Cardiac muscle cell (in vitro differentiated cells and primary cell): Measurements from ENCODE around the gene GRB10. TPM values are rescaled to one million over a fixed set of nuclear protein-coding genes. Genes with fewer than 3 reads are reported as not detected.

Source experiments
- DNase-seq, 2 donors: peaks; one replicate each; pipeline versions ENCODE4 v3.0.0 to v3.0.0-alpha.2; 2010 to 2017; ENCODE audit warnings: low read depth in 1 of 2, low spot score in 1 of 2
- H3K27ac ChIP-seq: fragments of 200-600 bp; sonication (generic); 2 replicates; pipeline ENCODE4 v1.5.1; 2016
- H3K27me3 ChIP-seq: fragments of 200-600 bp; sonication (generic); 2 replicates; pipeline ENCODE4 v1.6.0; 2016; ENCODE audit warnings: control low read depth
- H3K36me3 ChIP-seq: fragments of 200-600 bp; sonication (generic); 2 replicates; pipeline ENCODE4 v1.5.1; 2016; ENCODE audit warnings: control low read depth
- H3K4me1 ChIP-seq: fragments of 200-600 bp; sonication (generic); 2 replicates; pipeline ENCODE4 v1.8.1; 2017; ENCODE audit warnings: low read depth, mild to moderate bottlenecking, mixed run types
- H3K4me3 ChIP-seq: fragments of 200-600 bp; sonication (generic); 2 replicates; pipeline ENCODE4 v1.5.1; 2016; ENCODE audit warnings: mild to moderate bottlenecking
- H3K9me3 ChIP-seq: fragments of 200-600 bp; sonication (generic); 2 replicates; pipeline ENCODE4 v1.5.1; 2017; ENCODE audit warnings: low read depth, mild to moderate bottlenecking, control low read depth
- polyA plus RNA-seq: library from polyadenylated mRNA; unstranded; fragments of >200 nt; fragmentation: Nextera tagmentation; extraction: Ambion mirVana; gene quantifications from 2 replicates; pipeline ENCODE4 v1.2.1, GENCODE V29; 2016
- total RNA-seq: library from RNA; depleted of rRNA; stranded (reverse); fragments of >200 nt; gene quantifications from 2 replicates; pipeline ENCODE4 v1.2.3, GENCODE V29; 2016
- TF ChIP-seq, protein P1 (sequence below): IDR thresholded peaks from 2 replicates; pipeline ENCODE4 v1.5.1; 2012; ENCODE audit warnings: low read depth, mild to moderate bottlenecking, low read length

GRB10 gene
- total and polyA plus RNA-seq, 2 experiments from 2014 or later, result 9.9 to 25.3 TPM

DNA sequence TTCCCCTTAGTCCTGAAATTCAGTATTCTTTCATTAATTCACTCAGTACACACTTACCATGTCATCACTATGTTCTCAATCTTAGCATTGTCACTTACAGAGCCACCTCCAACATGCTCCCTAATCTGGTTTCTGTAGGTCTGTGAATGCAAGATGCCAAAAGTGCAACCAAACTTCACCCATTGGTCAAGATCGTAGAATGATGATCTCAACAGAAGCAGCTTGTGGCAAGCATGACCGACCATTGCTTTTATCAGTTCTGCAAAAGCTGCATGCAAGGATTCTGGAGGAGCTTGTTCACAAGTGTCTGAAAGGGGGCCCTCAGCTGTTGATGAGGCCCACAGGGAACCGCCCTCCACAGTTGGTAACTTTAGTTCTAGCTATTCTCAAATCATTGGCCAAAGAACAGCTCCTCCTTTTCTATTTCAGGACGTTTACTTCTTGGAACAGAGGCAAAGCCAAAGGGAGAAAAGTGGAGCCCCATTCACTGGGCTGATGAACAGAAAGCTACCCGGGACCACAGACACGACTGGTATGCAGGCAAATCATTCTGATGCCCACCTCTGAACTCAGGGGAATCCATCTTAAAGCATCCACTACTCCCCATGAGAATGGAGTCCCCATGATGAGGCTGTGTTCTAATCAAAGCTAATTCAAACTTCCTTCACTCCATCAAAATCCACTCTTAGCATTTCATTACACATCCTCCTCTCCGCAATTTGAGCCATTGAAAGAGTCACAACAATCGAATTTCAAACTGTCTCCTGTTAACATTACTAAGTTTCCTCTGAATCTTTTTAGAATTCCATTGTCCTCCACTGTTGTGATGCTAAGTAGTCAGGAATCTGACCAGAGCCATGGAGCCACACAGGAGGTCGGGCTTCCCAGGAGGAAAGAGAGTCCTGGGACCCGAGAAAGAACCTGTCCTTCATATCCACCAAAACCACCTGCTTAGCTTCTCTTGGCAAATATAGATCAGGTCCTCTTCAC, 13.9 kb downstream of the GRB10 start:
- Histone ChIP-seq H3K27ac (no peak overlapping the region), H3K4me1 (no peaks in the 10 kb centered on the region), H3K4me3 (no peak overlapping the region), H3K36me3 (no peaks in the 10 kb centered on the region), H3K9me3 (no peaks in the 10 kb centered on the region), H3K27me3 (no peaks in the 10 kb centered on the region)
- TF ChIP-seq, protein P1, sequence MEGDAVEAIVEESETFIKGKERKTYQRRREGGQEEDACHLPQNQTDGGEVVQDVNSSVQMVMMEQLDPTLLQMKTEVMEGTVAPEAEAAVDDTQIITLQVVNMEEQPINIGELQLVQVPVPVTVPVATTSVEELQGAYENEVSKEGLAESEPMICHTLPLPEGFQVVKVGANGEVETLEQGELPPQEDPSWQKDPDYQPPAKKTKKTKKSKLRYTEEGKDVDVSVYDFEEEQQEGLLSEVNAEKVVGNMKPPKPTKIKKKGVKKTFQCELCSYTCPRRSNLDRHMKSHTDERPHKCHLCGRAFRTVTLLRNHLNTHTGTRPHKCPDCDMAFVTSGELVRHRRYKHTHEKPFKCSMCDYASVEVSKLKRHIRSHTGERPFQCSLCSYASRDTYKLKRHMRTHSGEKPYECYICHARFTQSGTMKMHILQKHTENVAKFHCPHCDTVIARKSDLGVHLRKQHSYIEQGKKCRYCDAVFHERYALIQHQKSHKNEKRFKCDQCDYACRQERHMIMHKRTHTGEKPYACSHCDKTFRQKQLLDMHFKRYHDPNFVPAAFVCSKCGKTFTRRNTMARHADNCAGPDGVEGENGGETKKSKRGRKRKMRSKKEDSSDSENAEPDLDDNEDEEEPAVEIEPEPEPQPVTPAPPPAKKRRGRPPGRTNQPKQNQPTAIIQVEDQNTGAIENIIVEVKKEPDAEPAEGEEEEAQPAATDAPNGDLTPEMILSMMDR, result no peak
- no peak for DNase-seq

DNA sequence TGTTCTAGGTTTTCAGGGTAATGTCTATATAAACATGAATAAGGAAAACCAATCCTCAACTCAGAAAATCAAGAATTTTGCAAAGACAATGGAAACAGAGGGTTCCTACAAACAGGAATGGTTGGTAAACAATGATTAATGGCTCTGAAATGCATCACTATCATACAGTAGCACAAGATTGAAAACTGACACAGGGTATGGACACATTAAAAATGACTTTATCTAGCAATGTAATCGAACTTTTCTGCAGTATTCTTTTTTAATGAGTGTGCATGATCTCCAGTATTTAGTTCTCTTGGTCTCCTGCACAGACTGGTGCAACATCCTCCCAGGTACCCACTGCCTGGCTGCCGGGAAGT, 15.9 kb downstream of the GRB10 start:
- H3K9me3 ChIP-seq, result no peaks in the 10 kb centered on the region
- DNase-seq, result no peak
- H3K4me1 ChIP-seq, result no peaks in the 10 kb centered on the region
- no peaks in the 10 kb centered on the region for H3K36me3 ChIP-seq
- H3K4me3 ChIP-seq, result no peak overlapping the region
- H3K27me3 ChIP-seq, result no peaks in the 10 kb centered on the region
- TF ChIP-seq, protein P1, result no peak
- no peak overlapping the region for H3K27ac ChIP-seq

DNA sequence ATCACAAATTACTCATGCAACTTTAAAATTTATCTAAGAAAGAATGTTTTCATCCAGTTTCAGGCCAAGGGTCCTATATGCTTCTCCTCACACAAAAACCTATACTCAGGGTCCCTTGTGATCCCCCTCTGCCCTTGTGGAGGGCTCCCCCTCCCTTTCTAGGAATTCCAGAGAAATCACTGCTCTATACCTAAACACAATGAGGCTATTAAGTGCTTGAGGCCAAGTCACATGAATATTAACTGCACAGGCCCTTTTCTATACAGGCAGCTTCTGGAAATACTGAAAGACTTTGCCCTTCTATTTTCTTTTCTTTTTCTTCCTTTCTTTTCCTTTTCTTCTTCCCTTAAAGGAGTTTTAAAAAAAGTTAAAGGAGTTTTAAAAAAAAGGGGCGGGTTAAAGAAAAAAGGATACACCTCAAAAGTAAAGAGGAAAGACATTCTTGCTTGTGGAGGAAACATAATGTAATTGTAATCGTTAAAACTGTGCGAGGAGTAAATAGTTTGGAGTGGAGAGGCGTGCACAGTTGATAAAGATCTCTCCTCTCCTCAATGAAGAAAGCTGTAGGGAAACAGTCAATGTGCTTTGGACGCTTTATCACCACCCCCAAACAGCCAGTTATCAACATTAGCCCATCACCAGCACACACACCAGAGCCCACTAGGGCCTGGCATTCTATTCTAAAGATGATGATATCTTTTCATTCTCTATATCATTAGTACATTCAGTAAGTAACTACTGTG, 16.4 kb downstream of the GRB10 start:
- TF ChIP-seq, protein P1, result no peak
- Histone ChIP-seq H3K4me3 (no peak overlapping the region), H3K4me1 (no peaks in the 10 kb centered on the region), H3K9me3 (no peaks in the 10 kb centered on the region), H3K36me3 (no peaks in the 10 kb centered on the region), H3K27me3 (no peaks in the 10 kb centered on the region), H3K27ac (no peak overlapping the region)
- DNase-seq, result no peak

DNA sequence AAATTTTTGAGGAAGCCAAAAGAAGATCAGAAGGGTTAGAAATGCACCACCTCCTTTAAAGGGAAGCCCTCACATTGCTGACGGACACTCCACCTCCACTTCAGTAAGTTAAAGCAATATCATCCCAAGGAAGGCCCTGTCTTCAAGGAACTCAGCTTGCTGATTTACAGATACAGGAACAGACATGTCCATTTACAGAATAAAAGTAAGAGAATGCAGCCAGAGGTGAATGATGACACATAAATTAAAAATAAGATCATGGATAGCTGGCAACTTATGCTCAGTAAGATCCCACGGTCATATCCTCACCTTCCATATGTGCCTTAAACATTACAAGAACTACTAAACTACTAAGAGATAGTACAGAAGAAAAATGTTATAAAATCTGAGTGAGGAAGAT, 20.4 kb downstream of the GRB10 start:
- no peaks in the 10 kb centered on the region for H3K9me3 ChIP-seq
- H3K27me3 ChIP-seq, result no peaks in the 10 kb centered on the region
- TF ChIP-seq, protein P1, result no peak
- no peak for DNase-seq
- H3K4me1 ChIP-seq, result no peaks in the 10 kb centered on the region
- no peaks in the 10 kb centered on the region for H3K36me3 ChIP-seq
- no peak overlapping the region for H3K4me3 ChIP-seq
- no peak overlapping the region for H3K27ac ChIP-seq

DNA sequence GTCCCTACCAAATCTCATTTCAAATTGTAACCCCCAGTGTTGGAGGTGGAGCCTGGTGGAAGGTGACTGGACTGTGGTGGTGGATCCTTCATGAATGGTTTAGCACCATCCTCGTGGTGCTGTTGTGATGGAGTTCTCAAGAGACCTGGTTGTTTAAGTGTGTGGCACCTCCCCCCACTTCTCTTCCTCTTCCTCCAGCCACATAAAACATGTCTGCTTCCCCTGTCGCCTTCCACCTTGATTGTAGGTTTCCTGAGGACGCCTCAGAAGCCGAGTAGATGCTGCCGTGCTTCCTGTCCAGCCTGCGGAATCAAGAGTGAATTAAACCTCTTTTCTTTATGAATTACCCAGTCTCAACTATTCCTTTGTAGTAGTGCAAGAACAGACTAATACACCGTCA, 21.0 kb downstream of the GRB10 start:
- Histone ChIP-seq H3K4me1 (no peaks in the 10 kb centered on the region), H3K9me3 (no peaks in the 10 kb centered on the region), H3K27me3 (no peaks in the 10 kb centered on the region), H3K4me3 (no peak overlapping the region), H3K36me3 (no peaks in the 10 kb centered on the region), H3K27ac (no peak overlapping the region)
- no peak for DNase-seq
- TF ChIP-seq, protein P1, result no peak
